Keratinocyte (primary cell): ENCODE measurements around the gene ITFG1. TPM values are rescaled to one million over a fixed set of nuclear protein-coding genes. Genes with fewer than 3 reads are reported as not detected.

ENCODE experiments used
- DNase-seq: peaks from one replicate; pipeline ENCODE4 v3.0.0-alpha.2; 2011; ENCODE audit warnings: low read depth, missing footprints, low spot score
- FAIRE-seq: peaks from 2 replicates; lab custom pipeline; 2011; peaks lifted over from hg19 to GRCh38; lab: Jason Lieb, UNC
- H2AFZ ChIP-seq: 2 replicates; pipeline ENCODE4 v1.6.0; 2012; ENCODE audit warnings: low read length, control low read depth, inconsistent platforms; ENCODE audit not compliant: control insufficient read depth
- H3K27ac ChIP-seq: 2 replicates; pipeline ENCODE4 v1.5.1; 2011; ENCODE audit warnings: low read length; ENCODE audit not compliant: control insufficient read depth, insufficient read depth
- H3K27me3 ChIP-seq: 3 replicates; pipeline ENCODE4 v1.6.0; 2011; ENCODE audit warnings: low read length; ENCODE audit not compliant: control insufficient read depth, insufficient read depth; ENCODE audit errors: extremely low read depth
- H3K36me3 ChIP-seq, 2 experiments: 2 replicates in 1 of 2; 3 replicates in 1 of 2; pipeline ENCODE4 v1.5.1; 2011; ENCODE audit warnings: low read length in 2 of 2, mild to moderate bottlenecking in 1 of 2; ENCODE audit not compliant: control insufficient read depth in 2 of 2, insufficient read depth in 2 of 2; ENCODE audit errors: extremely low read depth in 1 of 2
- H3K4me1 ChIP-seq: 3 replicates; pipeline ENCODE4 v1.5.1; 2011; ENCODE audit warnings: low read length; ENCODE audit not compliant: control insufficient read depth, insufficient read depth; ENCODE audit errors: extremely low read depth
- H3K4me2 ChIP-seq: 3 replicates; pipeline ENCODE4 v1.6.0; 2011; ENCODE audit warnings: low read depth, low read length; ENCODE audit not compliant: control insufficient read depth, insufficient read depth; ENCODE audit errors: extremely low read depth
- H3K4me3 ChIP-seq, 3 experiments: fragments of 200-600 bp in 1 of 3; sonication (generic) in 1 of 3; 2 replicates in 2 of 3; 3 replicates in 1 of 3; pipeline ENCODE4 v1.5.1; 2011 to 2016; ENCODE audit warnings: low read length in 3 of 3, mild to moderate bottlenecking in 3 of 3, control low read depth in 2 of 3, inconsistent platforms in 1 of 3, low read depth in 1 of 3, mixed read lengths in 1 of 3, mixed run types in 1 of 3, moderate library complexity in 1 of 3; ENCODE audit not compliant: control insufficient read depth in 2 of 3, insufficient read depth in 2 of 3; ENCODE audit errors: extremely low read depth in 1 of 3
- H3K79me2 ChIP-seq: 2 replicates; pipeline ENCODE4 v1.6.0; 2012; ENCODE audit warnings: low read length; ENCODE audit not compliant: control insufficient read depth, insufficient read depth
- H3K9ac ChIP-seq: 3 replicates; pipeline ENCODE4 v1.6.0; 2011; ENCODE audit warnings: low read length; ENCODE audit not compliant: control insufficient read depth, insufficient read depth; ENCODE audit errors: extremely low read depth
- H3K9me1 ChIP-seq: 3 replicates; pipeline ENCODE4 v1.6.0; 2011; ENCODE audit warnings: low read length; ENCODE audit not compliant: control insufficient read depth, insufficient read depth; ENCODE audit errors: extremely low read depth
- H3K9me3 ChIP-seq: 2 replicates; pipeline ENCODE4 v1.5.1; 2012; ENCODE audit warnings: low read depth, low read length; ENCODE audit not compliant: control insufficient read depth
- H4K20me1 ChIP-seq: 3 replicates; pipeline ENCODE4 v1.6.0; 2011; ENCODE audit warnings: low read length; ENCODE audit not compliant: control insufficient read depth, insufficient read depth; ENCODE audit errors: extremely low read depth
- EZH2 ChIP-seq: IDR thresholded peaks from one replicate; pipeline ENCODE4 v1.6.1; 2012; ENCODE audit warnings: inconsistent platforms, mild to moderate bottlenecking, low read length, moderate library complexity
- dilution Hi-C: fragments of 300-500 bp; cut with MboI; formaldehyde crosslinking; loops from one replicate; pipeline ENCODE4 v1.7.0; 2020; ENCODE audit warnings: low sequenced_read_pairs; ENCODE audit not compliant: extremely low pct_ligation_motif_present
- polyA plus RNA-seq, 5 experiments: library from polyadenylated mRNA; depleted of rRNA in 3 of 5; stranded (reverse) in 3 of 5; stranded (forward) in 1 of 5; unstranded in 1 of 5; fragments of >200 nt; gene quantifications; 1 replicate in 1 of 5; 2 replicates in 3 of 5; 3 replicates in 1 of 5; pipeline versions ENCODE4 v1.2.1 to v1.2.3, GENCODE V29; 2011 to 2012; ENCODE audit warnings: missing spikeins in 2 of 5, low read depth in 1 of 5, low replicate concordance in 1 of 5
- TF ChIP-seq, protein P1 (sequence below), 3 experiments: IDR thresholded peaks in 1 of 3; conservative IDR thresholded peaks in 1 of 3; optimal IDR thresholded peaks in 1 of 3; 2 replicates in 2 of 3; 3 replicates in 1 of 3; pipeline versions ENCODE3 to v1.5.1; 2011; ENCODE audit warnings: low read length in 3 of 3, mild to moderate bottlenecking in 3 of 3, moderate library complexity in 2 of 3, control low read depth in 1 of 3, inconsistent platforms in 1 of 3; ENCODE audit not compliant: insufficient read depth in 2 of 3; ENCODE audit errors: extremely low read depth in 1 of 3

The ITFG1 gene
- polyA plus RNA-seq, 1 donor (not counting 4 experiments of a cell fraction or from before 2014, with no cell fraction given): 83.8 TPM

GRCh38 chr16:47276522-47276921, 184.3 kb downstream of the ITFG1 start:
- DNase-seq (no peak), FAIRE-seq (no peak)
- no peak overlapping the region for H3K27ac ChIP-seq
- no peak overlapping the region for H3K4me2 ChIP-seq
- TF ChIP-seq EZH2: no peak
- TF ChIP-seq, protein P1, sequence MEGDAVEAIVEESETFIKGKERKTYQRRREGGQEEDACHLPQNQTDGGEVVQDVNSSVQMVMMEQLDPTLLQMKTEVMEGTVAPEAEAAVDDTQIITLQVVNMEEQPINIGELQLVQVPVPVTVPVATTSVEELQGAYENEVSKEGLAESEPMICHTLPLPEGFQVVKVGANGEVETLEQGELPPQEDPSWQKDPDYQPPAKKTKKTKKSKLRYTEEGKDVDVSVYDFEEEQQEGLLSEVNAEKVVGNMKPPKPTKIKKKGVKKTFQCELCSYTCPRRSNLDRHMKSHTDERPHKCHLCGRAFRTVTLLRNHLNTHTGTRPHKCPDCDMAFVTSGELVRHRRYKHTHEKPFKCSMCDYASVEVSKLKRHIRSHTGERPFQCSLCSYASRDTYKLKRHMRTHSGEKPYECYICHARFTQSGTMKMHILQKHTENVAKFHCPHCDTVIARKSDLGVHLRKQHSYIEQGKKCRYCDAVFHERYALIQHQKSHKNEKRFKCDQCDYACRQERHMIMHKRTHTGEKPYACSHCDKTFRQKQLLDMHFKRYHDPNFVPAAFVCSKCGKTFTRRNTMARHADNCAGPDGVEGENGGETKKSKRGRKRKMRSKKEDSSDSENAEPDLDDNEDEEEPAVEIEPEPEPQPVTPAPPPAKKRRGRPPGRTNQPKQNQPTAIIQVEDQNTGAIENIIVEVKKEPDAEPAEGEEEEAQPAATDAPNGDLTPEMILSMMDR (optimal IDR thresholded peaks at IDR 0.05 in 1 of 3, IDR thresholded peaks at IDR 0.05 in 1 of 3, conservative IDR thresholded peaks at IDR 0.05 in 1 of 3; ENCODE audit: extremely low read depth in 1 of 3, insufficient read depth in 2 of 3, low read length in 3 of 3): no peak
- no peak overlapping the region for H3K4me3 ChIP-seq
- H4K20me1 ChIP-seq: no peaks in the 10 kb centered on the region
- no peaks in the 10 kb centered on the region for H3K9me3 ChIP-seq
- H3K9ac ChIP-seq: no peak overlapping the region
- H3K79me2 ChIP-seq: no peaks in the 10 kb centered on the region
- no peaks in the 10 kb centered on the region for H3K27me3 ChIP-seq
- H3K4me1 ChIP-seq: no peaks in the 10 kb centered on the region
- H3K9me1 ChIP-seq: no peaks in the 10 kb centered on the region
- peaks cover 0 to 1% of the 10 kb centered on the region in 2 experiments for H3K36me3 ChIP-seq
- H2AFZ ChIP-seq: no peak overlapping the region
- dilution Hi-C loops: no loop called here

GRCh38 chr16:47262938-47263337, 197.9 kb downstream of the ITFG1 start:
- TF ChIP-seq, protein P1 (optimal IDR thresholded peaks at IDR 0.05 in 1 of 3, IDR thresholded peaks at IDR 0.05 in 1 of 3, conservative IDR thresholded peaks at IDR 0.05 in 1 of 3; ENCODE audit: extremely low read depth in 1 of 3, insufficient read depth in 2 of 3, low read length in 3 of 3): no peak
- TF ChIP-seq EZH2: no peak
- Histone ChIP-seq H3K4me3 (no peak overlapping the region), H4K20me1 (no peaks in the 10 kb centered on the region), H3K9me1 (no peaks in the 10 kb centered on the region), H2AFZ (no peak overlapping the region), H3K79me2 (no peaks in the 10 kb centered on the region), H3K27me3 (no peaks in the 10 kb centered on the region), H3K4me1 (no peaks in the 10 kb centered on the region), H3K9me3 (no peaks in the 10 kb centered on the region), H3K4me2 (no peak overlapping the region), H3K36me3 (no peaks in the 10 kb centered on the region), H3K27ac (no peak overlapping the region), H3K9ac (no peak overlapping the region)
- FAIRE-seq (no peak), DNase-seq (no peak)
- dilution Hi-C loops: no loop called here
